ENCODE data around the gene VILL.
A peak's percentile ranks its signal among the peaks of the same experiment; 100 is the strongest.
"Not testable (repeated sequence)": the region's sequence is repeated elsewhere in the genome, so short reads cannot be mapped to it uniquely, and the experiment has no call there.

VILL gene

GRCh38 chr3:37972056-37972455, 18.5 kb upstream of the VILL start:
- not testable (repeated sequence) for H3K4me3 Mint-ChIP-seq, H3K27ac Mint-ChIP-seq, ATAC-seq, H3K9me3 Mint-ChIP-seq, DNase-seq, H3K27me3 Mint-ChIP-seq, H3K4me1 Mint-ChIP-seq

GRCh38 chr3:37973246-37974054, 17.1 kb upstream of the VILL start:
- ATAC-seq (no peak), DNase-seq (no peak)
- Mint-ChIP-seq H3K9me3 (no peaks in the 10 kb centered on the region), H3K27ac (no peak overlapping the region), H3K4me1 (peaks cover 7% of the 10 kb centered on the region), H3K27me3 (peaks cover 3% of the 10 kb centered on the region), H3K4me3 (no peak overlapping the region)

GRCh38 chr3:37974121-37975083, 16.2 kb upstream of the VILL start:
- Mint-ChIP-seq H3K9me3 (no peaks in the 10 kb centered on the region), H3K27ac (peak overlapping the region in 1 of 2 donors; percentile 63), H3K4me1 (peaks cover 7% of the 10 kb centered on the region), H3K27me3 (no peaks in the 10 kb centered on the region), H3K4me3 (no peak overlapping the region)
- ATAC-seq, result peak; percentile 93
- DNase-seq, result peak; percentile 56 to 68

- no peak for DNase-seq
- no peaks in the 10 kb centered on the region for H3K27me3 Mint-ChIP-seq
- H3K27ac Mint-ChIP-seq, result no peak overlapping the region
- ATAC-seq, result no peak
- no peak overlapping the region for H3K4me3 Mint-ChIP-seq
- no peaks in the 10 kb centered on the region for H3K9me3 Mint-ChIP-seq
- peaks cover 3% of the 10 kb centered on the region for H3K4me1 Mint-ChIP-seq
These were observed 10.8 kb upstream of the VILL start for GRCh38 chr3:37979541-37980461.

- Mint-ChIP-seq H3K27ac (no peak overlapping the region), H3K9me3 (no peaks in the 10 kb centered on the region), H3K4me3 (no peak overlapping the region), H3K4me1 (no peaks in the 10 kb centered on the region), H3K27me3 (no peaks in the 10 kb centered on the region)
- no peak for ATAC-seq
- DNase-seq, result no peak
These were observed 9.9 kb upstream of the VILL start for GRCh38 chr3:37980462-37981347.

- DNase-seq, result no peak
- ATAC-seq, result no peak
- Mint-ChIP-seq H3K9me3 (no peaks in the 10 kb centered on the region), H3K4me3 (no peak overlapping the region), H3K27me3 (no peaks in the 10 kb centered on the region), H3K27ac (no peak overlapping the region), H3K4me1 (no peaks in the 10 kb centered on the region)
These were observed 9.3 kb upstream of the VILL start for GRCh38 chr3:37981348-37981664.

GRCh38 chr3:37982331-37982730, 8.3 kb upstream of the VILL start:
- DNase-seq (no peak), ATAC-seq (no peak)
- no peak overlapping the region for H3K4me3 Mint-ChIP-seq
- H3K27ac Mint-ChIP-seq, result no peak overlapping the region
- no peaks in the 10 kb centered on the region for H3K27me3 Mint-ChIP-seq
- H3K9me3 Mint-ChIP-seq, result no peaks in the 10 kb centered on the region
- H3K4me1 Mint-ChIP-seq, result no peaks in the 10 kb centered on the region

GRCh38 chr3:37984051-37984450, 6.5 kb upstream of the VILL start:
- H3K27ac Mint-ChIP-seq, result no peak overlapping the region
- H3K9me3 Mint-ChIP-seq, result no peaks in the 10 kb centered on the region
- no peak for ATAC-seq
- DNase-seq, result no peak
- no peaks in the 10 kb centered on the region for H3K27me3 Mint-ChIP-seq
- no peak overlapping the region for H3K4me3 Mint-ChIP-seq
- no peaks in the 10 kb centered on the region for H3K4me1 Mint-ChIP-seq

GRCh38 chr3:37984596-37984995, 6.0 kb upstream of the VILL start:
- Mint-ChIP-seq H3K27ac (no peak overlapping the region), H3K4me3 (no peak overlapping the region), H3K4me1 (no peaks in the 10 kb centered on the region), H3K9me3 (no peaks in the 10 kb centered on the region), H3K27me3 (no peaks in the 10 kb centered on the region)
- DNase-seq (no peak), ATAC-seq (no peak)

- DNase-seq (no peak), ATAC-seq (no peak)
- Mint-ChIP-seq H3K4me3 (no peak overlapping the region), H3K9me3 (no peaks in the 10 kb centered on the region), H3K27ac (no peak overlapping the region), H3K27me3 (no peaks in the 10 kb centered on the region), H3K4me1 (no peaks in the 10 kb centered on the region)
These were observed 4.8 kb upstream of the VILL start for GRCh38 chr3:37985637-37986320.

- H3K9me3 Mint-ChIP-seq, result no peaks in the 10 kb centered on the region
- H3K27ac Mint-ChIP-seq, result peak overlapping the region in 1 of 2 donors; percentile 13
- no peaks in the 10 kb centered on the region for H3K27me3 Mint-ChIP-seq
- no peaks in the 10 kb centered on the region for H3K4me1 Mint-ChIP-seq
- DNase-seq (no peak), ATAC-seq (no peak)
- no peak overlapping the region for H3K4me3 Mint-ChIP-seq
These were observed 3.9 kb upstream of the VILL start for GRCh38 chr3:37986479-37987314.

GRCh38 chr3:37987315-37987697, 3.3 kb upstream of the VILL start:
- H3K27ac Mint-ChIP-seq, result no peak overlapping the region
- DNase-seq (no peak), ATAC-seq (no peak)
- no peaks in the 10 kb centered on the region for H3K9me3 Mint-ChIP-seq
- H3K27me3 Mint-ChIP-seq, result no peaks in the 10 kb centered on the region
- H3K4me3 Mint-ChIP-seq, result no peak overlapping the region
- H3K4me1 Mint-ChIP-seq, result no peaks in the 10 kb centered on the region

GRCh38 chr3:37987751-37988179, 2.8 kb upstream of the VILL start:
- ATAC-seq, result no peak
- H3K9me3 Mint-ChIP-seq, result no peaks in the 10 kb centered on the region
- H3K4me1 Mint-ChIP-seq, result no peaks in the 10 kb centered on the region
- H3K27ac Mint-ChIP-seq, result no peak overlapping the region
- H3K27me3 Mint-ChIP-seq, result no peaks in the 10 kb centered on the region
- H3K4me3 Mint-ChIP-seq, result no peak overlapping the region
- DNase-seq, result no peak
